GM12864 (cell line): ENCODE measurements around the gene TMEM119.

ENCODE experiments used
- DNase-seq: peaks from one replicate; pipeline ENCODE4 v3.0.0-alpha.2; 2011; ENCODE audit warnings: low read depth
- H3K4me3 ChIP-seq: 2 replicates; pipeline ENCODE4 v1.5.1; 2011; ENCODE audit warnings: mild to moderate bottlenecking, low read depth, low read length, control low read depth
- CTCF ChIP-seq: IDR thresholded peaks from 2 replicates; pipeline ENCODE4 v1.5.1; 2011; ENCODE audit warnings: low read depth, mild to moderate bottlenecking, moderate library complexity, low read length, control low read depth, inconsistent platforms; ENCODE audit errors: missing control alignments

TMEM119 gene

GRCh38 chr12:108642899-108643654, 45.2 kb upstream of the TMEM119 start:
- no peak for TF ChIP-seq CTCF
- no peak for DNase-seq
- no peak overlapping the region for H3K4me3 ChIP-seq

- no peak overlapping the region for H3K4me3 ChIP-seq
- no peak for TF ChIP-seq CTCF
These were observed 44.5 kb upstream of the TMEM119 start for GRCh38 chr12:108642269-108642870.

GRCh38 chr12:108641446-108642268, 43.8 kb upstream of the TMEM119 start:
- DNase-seq, result no peak
- no peak for TF ChIP-seq CTCF
- no peak overlapping the region for H3K4me3 ChIP-seq

More at GRCh38 chr12:108642269-108642870, 44.5 kb upstream of the TMEM119 start:
- no peak for DNase-seq

- no peak for TF ChIP-seq CTCF
- H3K4me3 ChIP-seq, result no peak overlapping the region
- DNase-seq, result no peak
These were observed 43.0 kb upstream of the TMEM119 start for GRCh38 chr12:108640802-108641445.

GRCh38 chr12:108638997-108639822, 41.3 kb upstream of the TMEM119 start:
- H3K4me3 ChIP-seq, result no peak overlapping the region
- no peak for TF ChIP-seq CTCF
- DNase-seq, result no peak
